B cell (primary cell): ENCODE data around the gene TMEM120B. TPM values are rescaled to one million over a fixed set of nuclear protein-coding genes. Genes with fewer than 3 reads are reported as not detected.
A peak's percentile ranks its signal among the peaks of the same experiment; 100 is the strongest.

ENCODE experiments used
- ATAC-seq: fragments of 200-7000 bp; cut with Tn5 transposase; one replicate; pipeline ENCODE4 v1.10.0; 2021; ENCODE audit warnings: low read depth, mild to moderate bottlenecking, moderate number of reproducible peaks, moderate library complexity
- CTCF ChIA-PET: fragments of 350-600 bp; sonication (Branson Sonifier 250); formaldehyde crosslinking; loops from one replicate; lab custom pipeline; 2021; ENCODE audit warnings: antibody characterized with exemption, inconsistent platforms; lab: Charles Lee
- POLR2A ChIA-PET: fragments of 350-600 bp; sonication (Branson Sonifier 250); formaldehyde crosslinking; loops from one replicate; lab custom pipeline; 2021; ENCODE audit warnings: antibody characterized with exemption; lab: Charles Lee
- DNase-seq: peaks from one replicate; pipeline ENCODE4 v3.0.0; 2013
- H2AFZ ChIP-seq: 2 replicates; pipeline ENCODE4 v1.6.1; 2012; ENCODE audit warnings: mild to moderate bottlenecking, low read depth, low read length; ENCODE audit not compliant: insufficient read depth, poor library complexity, severe bottlenecking
- H3K27ac ChIP-seq, 2 donors: 1 replicate in 1 of 2; 2 replicates in 1 of 2; pipeline ENCODE4 v1.5.1; 2012 to 2013; ENCODE audit warnings: low read length in 2 of 2, mild to moderate bottlenecking in 2 of 2, moderate library complexity in 1 of 2
- H3K27me3 ChIP-seq, 4 experiments: fragments of 200-600 bp in 1 of 4; sonication (generic) in 1 of 4; replicated peaks in 1 of 4; 1 replicate in 2 of 4; 2 replicates in 2 of 4; pipeline versions ENCODE4 v1.6.1 to v1.7.0; 2013 to 2016; ENCODE audit warnings: low read length in 3 of 4, mild to moderate bottlenecking in 2 of 4, mixed read lengths in 1 of 4, moderate library complexity in 1 of 4; ENCODE audit not compliant: insufficient read depth in 4 of 4, control insufficient read depth in 3 of 4; ENCODE audit errors: control extremely low read depth in 1 of 4
- H3K36me3 ChIP-seq, 2 experiments: replicated peaks in 1 of 2; 1 replicate in 1 of 2; 2 replicates in 1 of 2; pipeline versions ENCODE4 v1.6.1 to v1.7.1; 2013; ENCODE audit warnings: low read length in 1 of 2; ENCODE audit not compliant: insufficient read depth in 2 of 2, control insufficient read depth in 1 of 2; ENCODE audit errors: control extremely low read depth in 1 of 2, extremely low read depth in 1 of 2
- H3K4me1 ChIP-seq, 2 donors: fragments of 200-600 bp in 1 of 2; sonication (generic) in 1 of 2; 1 replicate in 1 of 2; 2 replicates in 1 of 2; pipeline versions ENCODE4 v1.5.1 to v1.6.1; 2013 to 2017; ENCODE audit warnings: low read length in 2 of 2; ENCODE audit not compliant: control insufficient read depth in 2 of 2, insufficient read depth in 2 of 2
- H3K4me2 ChIP-seq: replicated peaks from 2 replicates; pipeline ENCODE3; 2012; ENCODE audit warnings: mild to moderate bottlenecking, low read depth, low read length; ENCODE audit not compliant: poor library complexity, severe bottlenecking
- H3K4me3 ChIP-seq, 5 experiments: fragments of 200-600 bp in 1 of 5; sonication (generic) in 1 of 5; 1 replicate in 3 of 5; 2 replicates in 2 of 5; pipeline versions ENCODE4 v1.5.1 to v1.7.0; 2011 to 2016; ENCODE audit warnings: low read length in 4 of 5, mild to moderate bottlenecking in 4 of 5, low read depth in 2 of 5, control low read depth in 1 of 5, moderate library complexity in 1 of 5; ENCODE audit not compliant: insufficient read depth in 1 of 5; ENCODE audit errors: control extremely low read depth in 1 of 5, extremely low read depth in 1 of 5
- H3K79me2 ChIP-seq: fragments of 200-600 bp; sonication (generic); one replicate; pipeline ENCODE4 v1.6.0; 2016; ENCODE audit warnings: low read length; ENCODE audit not compliant: control insufficient read depth, insufficient read depth
- H3K9ac ChIP-seq: fragments of 200-600 bp; sonication (generic); 2 replicates; pipeline ENCODE4 v1.6.1; 2017; ENCODE audit warnings: mild to moderate bottlenecking, low read length, moderate library complexity
- H3K9me3 ChIP-seq, 3 donors: one replicate each; pipeline versions ENCODE4 v1.6.1 to v1.7.1; 2013; ENCODE audit warnings: low read length in 2 of 3; ENCODE audit not compliant: control insufficient read depth in 2 of 3, insufficient read depth in 1 of 3; ENCODE audit errors: control extremely low read depth in 1 of 3
- H4K20me1 ChIP-seq: 2 replicates; pipeline ENCODE4 v1.6.0; 2012; ENCODE audit warnings: mild to moderate bottlenecking, low read length; ENCODE audit not compliant: insufficient read depth, control insufficient read depth, poor library complexity, severe bottlenecking
- H3K27ac Mint-ChIP-seq: one replicate; pipeline ENCODE4 v1.8.0; 2021; ENCODE audit warnings: mixed read lengths
- H3K27me3 Mint-ChIP-seq: one replicate; pipeline ENCODE4 v1.8.0; 2021; ENCODE audit warnings: mixed read lengths
- H3K4me1 Mint-ChIP-seq: one replicate; pipeline ENCODE4 v1.8.0; 2021; ENCODE audit warnings: mixed read lengths
- H3K4me3 Mint-ChIP-seq: one replicate; pipeline ENCODE4 v1.8.0; 2021; ENCODE audit warnings: mixed read lengths
- H3K9me3 Mint-ChIP-seq: one replicate; pipeline ENCODE4 v1.8.0; 2022; ENCODE audit warnings: mixed read lengths; ENCODE audit not compliant: insufficient read depth
- CTCF ChIP-seq: fragments of 200-600 bp; IDR thresholded peaks from one replicate; pipeline ENCODE4 v1.8.0; 2022; ENCODE audit warnings: antibody characterized with exemption, mild to moderate bottlenecking
- EZH2 ChIP-seq: IDR thresholded peaks from 2 replicates; pipeline ENCODE4 v1.6.1; 2012; ENCODE audit warnings: borderline replicate concordance, low read depth, mild to moderate bottlenecking, moderate library complexity, low read length; ENCODE audit not compliant: insufficient read depth, poor library complexity, severe bottlenecking
- WGBS: methylation state at CpG from one replicate; pipeline ENCODE4 v1.1.5; 2013; ENCODE audit warnings: missing lambda C conversion rate; ENCODE audit not compliant: insufficient coverage; 5-methylcytosine and 5-hydroxymethylcytosine counted together
- intact Hi-C: fragments of 100-400 bp; cut with micrococcal nuclease; formaldehyde crosslinking; loops from one replicate; pipeline ENCODE4 v1.10.0; 2022
- polyA plus RNA-seq: library from polyadenylated mRNA; depleted of rRNA; stranded (reverse); fragments of >200 nt; gene quantifications from 2 replicates; pipeline ENCODE4 v1.2.3, GENCODE V29; 2012
- total RNA-seq, 2 donors: library from RNA; stranded (reverse); fragments of 120-200 nt in 1 of 2; gene quantifications; 1 replicate in 1 of 2; 2 replicates in 1 of 2; pipeline versions ENCODE4 v1.2.3 to v1.2.4, GENCODE V29; 2013 to 2022

Gene TMEM120B
- total and polyA plus RNA-seq, 2 donors (not counting 1 experiment from before 2014, with no cell fraction given): 9.2 to 9.7 TPM

GRCh38 chr12:121749267-121749666, 36.7 kb downstream of the TMEM120B start:
- H3K27ac ChIP-seq: no peak overlapping the region
- H3K79me2 ChIP-seq: no peaks in the 10 kb centered on the region
- ChIA-PET POLR2A (no interaction called here), CTCF (interaction anchor here (0.8 to 1.9 kb wide), 2 partner anchors 45 to 196 kb away, joined by 3 to 6 read pairs; no protein-coding TSS in a partner anchor)
- Mint-ChIP-seq H3K4me1 (peaks cover 10% of the 10 kb centered on the region), H3K27me3 (no peaks in the 10 kb centered on the region), H3K27ac (peak overlapping the region; percentile 68), H3K9me3 (no peaks in the 10 kb centered on the region), H3K4me3 (no peak overlapping the region)
- H3K4me3 ChIP-seq: no peak overlapping the region
- no peak overlapping the region for H3K9ac ChIP-seq
- H3K36me3 ChIP-seq: no peaks in the 10 kb centered on the region
- H3K4me2 ChIP-seq: no peak overlapping the region
- DNase-seq (no peak), ATAC-seq (no peak)
- no peaks in the 10 kb centered on the region for H3K4me1 ChIP-seq
- intact Hi-C loops: no loop called here
- H4K20me1 ChIP-seq: no peaks in the 10 kb centered on the region
- no peaks in the 10 kb centered on the region for H3K27me3 ChIP-seq
- 96% methylated on average over 9 of the region's 10 CpGs for WGBS
- no peaks in the 10 kb centered on the region for H3K9me3 ChIP-seq
- TF ChIP-seq CTCF: no peak
- no peak overlapping the region for H2AFZ ChIP-seq

- 50% methylated on average over 1 of the region's 1 CpG for whole genome bisulfite sequencing
- Histone ChIP-seq H3K4me1 (no peaks in the 10 kb centered on the region), H3K27ac (no peak overlapping the region), H4K20me1 (no peaks in the 10 kb centered on the region), H3K27me3 (no peaks in the 10 kb centered on the region), H3K4me3 (no peak overlapping the region), H3K79me2 (no peaks in the 10 kb centered on the region), H3K9me3 (no peaks in the 10 kb centered on the region), H3K9ac (no peak overlapping the region), H3K4me2 (no peak overlapping the region), H2AFZ (no peak overlapping the region), H3K36me3 (no peaks in the 10 kb centered on the region)
- Mint-ChIP-seq H3K4me3 (no peak overlapping the region), H3K27ac (no peak overlapping the region), H3K9me3 (no peaks in the 10 kb centered on the region), H3K4me1 (peaks cover 10% of the 10 kb centered on the region), H3K27me3 (no peaks in the 10 kb centered on the region)
- ChIA-PET POLR2A (no interaction called here), CTCF (no interaction called here)
- DNase-seq: no peak
- intact Hi-C loops: no loop called here
- no peak for TF ChIP-seq EZH2
- no peak for TF ChIP-seq CTCF
- ATAC-seq: no peak
These were observed 38.0 kb downstream of the TMEM120B start for GRCh38 chr12:121750507-121750955.
